MM.1S (cell line): ENCODE data around the gene COQ6.
"Not testable (repeated sequence)": the region's sequence is repeated elsewhere in the genome, so short reads cannot be mapped to it uniquely, and the experiment has no call there.

ENCODE experiments used
- DNase-seq: peaks from one replicate; pipeline ENCODE4 v3.0.0-alpha.2; 2015
- H2AFZ ChIP-seq: fragments of 300-600 bp; sonication (generic); 2 replicates; pipeline ENCODE4 v1.6.0; 2016; ENCODE audit warnings: antibody characterized with exemption, low read length
- H3F3A ChIP-seq: fragments of 300-600 bp; sonication (generic); 2 replicates; pipeline ENCODE4 v1.6.1; 2016; ENCODE audit warnings: mild to moderate bottlenecking, antibody characterized with exemption, low read length, moderate library complexity, mixed read lengths; ENCODE audit not compliant: insufficient read depth
- H3K27ac ChIP-seq: fragments of 300-600 bp; sonication (generic); 2 replicates; pipeline ENCODE4 v1.5.1; 2016; ENCODE audit warnings: mild to moderate bottlenecking, low read length
- H3K27me3 ChIP-seq: fragments of 300-600 bp; sonication (generic); replicated peaks from 2 replicates; pipeline ENCODE4 v1.6.0; 2016; ENCODE audit warnings: low read length; ENCODE audit not compliant: insufficient read depth
- H3K36me3 ChIP-seq: fragments of 300-600 bp; sonication (generic); replicated peaks from 2 replicates; pipeline ENCODE4 v1.6.1; 2016; ENCODE audit warnings: mild to moderate bottlenecking, low read length, mixed read lengths; ENCODE audit not compliant: insufficient read depth
- H3K4me1 ChIP-seq: fragments of 300-600 bp; sonication (generic); 2 replicates; pipeline ENCODE4 v1.6.1; 2016; ENCODE audit warnings: low read length, mixed read lengths
- H3K4me2 ChIP-seq: fragments of 300-600 bp; sonication (generic); 2 replicates; pipeline ENCODE4 v1.6.0; 2016; ENCODE audit warnings: low read depth, low read length
- H3K4me3 ChIP-seq: fragments of 300-600 bp; sonication (generic); 2 replicates; pipeline ENCODE4 v1.5.1; 2016; ENCODE audit warnings: low read length, mixed read lengths
- H3K79me2 ChIP-seq: fragments of 300-600 bp; sonication (generic); 2 replicates; pipeline ENCODE4 v1.6.1; 2016; ENCODE audit warnings: mixed run types, low read length, mixed read lengths
- H3K9ac ChIP-seq: fragments of 300-600 bp; sonication (generic); 2 replicates; pipeline ENCODE4 v1.6.1; 2016; ENCODE audit warnings: low read length, mixed read lengths
- H3K9me2 ChIP-seq: fragments of 300-600 bp; sonication (generic); replicated peaks from 2 replicates; pipeline ENCODE4 v1.6.1; 2016; ENCODE audit warnings: mild to moderate bottlenecking, low read length, mixed read lengths; ENCODE audit not compliant: insufficient read depth
- H3K9me3 ChIP-seq: fragments of 300-600 bp; sonication (generic); replicated peaks from 2 replicates; pipeline ENCODE4 v1.6.1; 2016; ENCODE audit warnings: mild to moderate bottlenecking, low read length, mixed read lengths; ENCODE audit not compliant: insufficient read depth
- H4K20me1 ChIP-seq: fragments of 300-600 bp; sonication (generic); 2 replicates; pipeline ENCODE4 v1.6.1; 2016; ENCODE audit warnings: mild to moderate bottlenecking, low read length, moderate library complexity, mixed read lengths; ENCODE audit not compliant: insufficient read depth
- EZH2 ChIP-seq: fragments of 300-600 bp; sonication (generic); optimal IDR thresholded peaks from 2 replicates; pipeline ENCODE3; 2017; ENCODE audit warnings: low read depth, mild to moderate bottlenecking, antibody characterized with exemption, low read length, mixed read lengths
- EZH2phosphoT487 ChIP-seq: fragments of 300-600 bp; sonication (generic); IDR thresholded peaks from 2 replicates; pipeline ENCODE4 v1.6.1; 2018; ENCODE audit warnings: antibody characterized with exemption, low read length
- TF ChIP-seq, protein P1 (sequence below): fragments of 300-600 bp; sonication (generic); IDR thresholded peaks from 2 replicates; pipeline ENCODE4 v1.5.1; 2016; ENCODE audit warnings: antibody characterized with exemption, low read length, mixed read lengths

The COQ6 gene

DNA sequence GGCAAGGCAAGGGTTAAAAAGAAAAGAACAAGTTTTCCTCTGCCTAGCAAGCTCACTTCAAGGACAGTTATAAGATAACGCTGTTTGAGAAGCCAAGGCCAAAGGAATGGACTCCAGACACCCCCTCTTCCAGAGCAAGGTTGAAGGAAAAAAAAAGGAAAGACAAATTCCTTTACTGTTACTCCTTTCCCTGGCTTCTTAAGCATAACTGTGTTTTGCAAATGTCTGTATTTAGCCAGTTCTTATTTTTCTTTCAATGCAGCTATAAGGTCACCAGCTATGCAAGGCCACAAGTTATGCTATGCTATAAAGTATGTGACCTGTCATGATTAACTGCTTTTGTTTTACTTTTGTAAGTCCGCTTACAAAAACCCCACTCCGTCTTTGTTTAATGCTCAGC is 36.8 kb upstream of the COQ6 start:
- no peak for DNase-seq
- no peaks in the 10 kb centered on the region for H4K20me1 ChIP-seq
- H3K9me3 ChIP-seq: no peaks in the 10 kb centered on the region
- no peak overlapping the region for H2AFZ ChIP-seq
- no peaks in the 10 kb centered on the region for H3K9me2 ChIP-seq
- no peak overlapping the region for H3K9ac ChIP-seq
- H3K27ac ChIP-seq: no peak overlapping the region
- no peaks in the 10 kb centered on the region for H3K27me3 ChIP-seq
- H3K4me2 ChIP-seq: no peak overlapping the region
- TF ChIP-seq EZH2: no peak
- no peak for TF ChIP-seq EZH2phosphoT487
- TF ChIP-seq, protein P1, sequence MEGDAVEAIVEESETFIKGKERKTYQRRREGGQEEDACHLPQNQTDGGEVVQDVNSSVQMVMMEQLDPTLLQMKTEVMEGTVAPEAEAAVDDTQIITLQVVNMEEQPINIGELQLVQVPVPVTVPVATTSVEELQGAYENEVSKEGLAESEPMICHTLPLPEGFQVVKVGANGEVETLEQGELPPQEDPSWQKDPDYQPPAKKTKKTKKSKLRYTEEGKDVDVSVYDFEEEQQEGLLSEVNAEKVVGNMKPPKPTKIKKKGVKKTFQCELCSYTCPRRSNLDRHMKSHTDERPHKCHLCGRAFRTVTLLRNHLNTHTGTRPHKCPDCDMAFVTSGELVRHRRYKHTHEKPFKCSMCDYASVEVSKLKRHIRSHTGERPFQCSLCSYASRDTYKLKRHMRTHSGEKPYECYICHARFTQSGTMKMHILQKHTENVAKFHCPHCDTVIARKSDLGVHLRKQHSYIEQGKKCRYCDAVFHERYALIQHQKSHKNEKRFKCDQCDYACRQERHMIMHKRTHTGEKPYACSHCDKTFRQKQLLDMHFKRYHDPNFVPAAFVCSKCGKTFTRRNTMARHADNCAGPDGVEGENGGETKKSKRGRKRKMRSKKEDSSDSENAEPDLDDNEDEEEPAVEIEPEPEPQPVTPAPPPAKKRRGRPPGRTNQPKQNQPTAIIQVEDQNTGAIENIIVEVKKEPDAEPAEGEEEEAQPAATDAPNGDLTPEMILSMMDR: no peak
- no peaks in the 10 kb centered on the region for H3F3A ChIP-seq
- no peaks in the 10 kb centered on the region for H3K36me3 ChIP-seq
- no peak overlapping the region for H3K4me3 ChIP-seq
- H3K4me1 ChIP-seq: no peaks in the 10 kb centered on the region
- no peaks in the 10 kb centered on the region for H3K79me2 ChIP-seq

DNA sequence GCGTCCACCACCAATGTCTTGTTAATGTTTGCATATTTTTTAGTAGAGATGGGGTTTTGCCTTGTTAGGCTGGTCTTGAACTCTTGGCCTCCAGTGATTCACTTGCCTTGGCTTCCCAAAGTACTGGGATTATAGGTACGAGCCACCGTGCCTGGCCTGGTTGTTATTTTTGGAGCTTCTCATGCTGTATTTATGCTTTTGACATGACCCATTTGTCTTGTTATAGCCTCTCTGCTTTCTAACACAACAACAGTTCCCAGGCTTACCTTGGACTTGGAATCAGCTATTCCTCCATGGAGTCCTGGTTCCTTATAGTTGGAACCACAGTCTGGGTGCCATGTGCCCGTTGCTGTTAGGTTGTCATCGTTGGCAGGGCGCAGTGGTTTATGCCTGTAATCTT is 33.8 kb upstream of the COQ6 start:
- Histone ChIP-seq H4K20me1 (no peaks in the 10 kb centered on the region), H3K4me2 (no peak overlapping the region), H3K9ac (no peak overlapping the region), H2AFZ (no peak overlapping the region), H3F3A (no peaks in the 10 kb centered on the region), H3K4me3 (no peak overlapping the region), H3K36me3 (no peaks in the 10 kb centered on the region), H3K79me2 (no peaks in the 10 kb centered on the region), H3K27ac (no peak overlapping the region), H3K4me1 (no peaks in the 10 kb centered on the region), H3K9me2 (no peaks in the 10 kb centered on the region), H3K9me3 (no peaks in the 10 kb centered on the region), H3K27me3 (no peaks in the 10 kb centered on the region)
- DNase-seq: no peak
- TF ChIP-seq, protein P1: no peak
- TF ChIP-seq EZH2 (no peak), EZH2phosphoT487 (no peak)

DNA sequence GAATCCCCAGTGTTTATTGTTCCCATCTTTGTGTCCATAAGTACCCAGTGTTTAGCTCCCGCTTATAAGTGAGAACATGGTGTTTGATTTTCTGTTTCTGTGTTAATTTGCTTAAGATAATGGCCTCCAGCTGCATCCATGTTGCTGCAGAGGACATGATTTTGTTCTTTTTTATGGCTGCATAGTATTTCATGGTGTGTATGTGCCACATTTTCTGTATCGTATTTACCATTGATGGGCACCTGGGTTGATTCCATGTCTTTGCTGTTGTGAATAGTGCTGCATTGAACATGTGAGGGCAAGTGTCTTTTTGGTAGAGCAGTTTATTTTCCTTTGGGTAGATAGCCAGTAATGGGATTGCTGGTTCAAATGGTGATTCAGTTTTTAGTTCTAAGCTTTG is 30.6 kb upstream of the COQ6 start:
- not testable (repeated sequence) for H3K4me2 ChIP-seq, DNase-seq, H3K4me1 ChIP-seq, H2AFZ ChIP-seq, H3K36me3 ChIP-seq, H4K20me1 ChIP-seq, H3K9me3 ChIP-seq, H3K9ac ChIP-seq, H3K4me3 ChIP-seq, H3F3A ChIP-seq, H3K9me2 ChIP-seq, H3K27me3 ChIP-seq, H3K79me2 ChIP-seq, H3K27ac ChIP-seq

DNA sequence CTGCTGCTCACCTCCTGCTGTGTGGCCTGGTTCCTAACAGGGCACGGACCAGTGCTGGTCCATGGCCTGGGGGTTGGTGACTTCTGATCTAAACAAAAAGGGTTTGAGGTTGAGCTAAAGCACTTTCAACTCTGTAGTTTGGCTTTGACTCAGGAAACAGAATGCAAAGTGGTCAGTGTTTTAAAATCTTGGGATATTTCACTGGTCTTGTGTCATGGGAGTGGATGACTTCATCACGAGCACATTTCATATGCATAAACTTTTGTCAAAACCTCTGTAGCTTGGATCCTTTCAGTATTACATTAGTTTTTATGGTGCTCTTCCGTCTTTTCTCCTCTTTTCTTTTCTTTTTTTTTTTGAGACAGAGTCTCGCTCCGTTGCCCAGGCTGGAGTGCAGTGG is 25.8 kb upstream of the COQ6 start:
- Histone ChIP-seq H3K79me2 (no peaks in the 10 kb centered on the region), H4K20me1 (no peaks in the 10 kb centered on the region), H3K27ac (no peak overlapping the region), H3K4me3 (no peak overlapping the region), H3K36me3 (no peaks in the 10 kb centered on the region), H3K9me2 (no peaks in the 10 kb centered on the region), H3K9ac (no peak overlapping the region), H3F3A (no peaks in the 10 kb centered on the region), H3K27me3 (no peaks in the 10 kb centered on the region), H3K9me3 (no peaks in the 10 kb centered on the region), H3K4me2 (no peak overlapping the region), H2AFZ (no peak overlapping the region), H3K4me1 (no peaks in the 10 kb centered on the region)
- DNase-seq: no peak
- no peak for TF ChIP-seq EZH2phosphoT487
- no peak for TF ChIP-seq EZH2
- TF ChIP-seq, protein P1: no peak
